K562 (cell line): ENCODE results near the gene EIF3I. TPM values are rescaled to one million over a fixed set of nuclear protein-coding genes. Genes with fewer than 3 reads are reported as not detected.

Experiments
- ARHGAP35 ChIP-seq: fragments of 450-650 bp; IDR thresholded peaks from 2 replicates; pipeline ENCODE4 v1.6.1; 2018; ENCODE audit not compliant: partially characterized antibody
- BRD9 ChIP-seq: fragments of 450-650 bp; IDR thresholded peaks from 2 replicates; pipeline ENCODE4 v1.6.1; 2018; ENCODE audit warnings: low read depth; ENCODE audit not compliant: partially characterized antibody
- EGR1 ChIP-seq: fragments of 450-650 bp; conservative IDR thresholded peaks from 2 replicates; pipeline ENCODE4 v1.6.1; 2017; ENCODE audit warnings: mild to moderate bottlenecking
- FOXK1 ChIP-seq: sonication (generic); formaldehyde crosslinking; IDR thresholded peaks from 2 replicates; pipeline ENCODE4 v1.8.0; 2022; ENCODE audit warnings: missing genetic modification reagents, mild to moderate bottlenecking, borderline replicate concordance
- MEF2A ChIP-seq: IDR thresholded peaks from 2 replicates; pipeline ENCODE4 v1.6.1; 2011; ENCODE audit warnings: low read depth, mild to moderate bottlenecking, low read length, moderate library complexity; ENCODE audit not compliant: control insufficient read depth
- MXD1 ChIP-seq: fragments of 250-450 bp; sonication (Bioruptor Pico); IDR thresholded peaks from 2 replicates; pipeline ENCODE4 v1.8.0; 2021; ENCODE audit warnings: borderline replicate concordance, mild to moderate bottlenecking, moderate library complexity; ENCODE audit not compliant: poor library complexity, severe bottlenecking
- NEUROD1 ChIP-seq: fragments of 150-350 bp; IDR thresholded peaks from 2 replicates; pipeline ENCODE4 v1.6.1; 2014; ENCODE audit warnings: borderline replicate concordance, low read length, low read depth; ENCODE audit not compliant: partially characterized antibody
- PTBP1 ChIP-seq: fragments of 200-400 bp; formaldehyde crosslinking; IDR thresholded peaks from 2 replicates; pipeline ENCODE4 v1.6.1; 2017; ENCODE audit warnings: low read depth, low read length
- RBM22 ChIP-seq: fragments of 200-400 bp; formaldehyde crosslinking; IDR thresholded peaks from 2 replicates; pipeline ENCODE4 v1.6.1; 2018; ENCODE audit warnings: low read length, low read depth; ENCODE audit not compliant: poor library complexity, severe bottlenecking
- RHOXF2B ChIP-seq: fragments of 250-450 bp; sonication (Bioruptor Pico); conservative IDR thresholded peaks from 2 replicates; pipeline ENCODE4 v1.5.1; 2021
- USF2 ChIP-seq: sonication (generic); formaldehyde crosslinking; IDR thresholded peaks from 2 replicates; pipeline ENCODE4 v1.5.0; 2020; ENCODE audit warnings: missing genetic modification reagents
- YY1 ChIP-seq, 3 experiments: IDR thresholded peaks; 2 replicates each; pipeline ENCODE4 v1.6.1; 2011; ENCODE audit warnings: low read length in 2 of 3, mild to moderate bottlenecking in 2 of 3, moderate library complexity in 2 of 3, borderline replicate concordance in 1 of 3, control low read depth in 1 of 3, low read depth in 1 of 3; ENCODE audit not compliant: insufficient read depth in 3 of 3, insufficient replicate concordance in 2 of 3, control insufficient read depth in 1 of 3, insufficient read length in 1 of 3; ENCODE audit errors: extremely low read depth in 1 of 3
- ZNF184 ChIP-seq: sonication (generic); formaldehyde crosslinking; IDR thresholded peaks from 2 replicates; pipeline ENCODE4 v1.5.0; 2020; ENCODE audit warnings: missing genetic modification reagents
- ZNF280B ChIP-seq: fragments of 250-450 bp; sonication (Bioruptor Pico); IDR thresholded peaks from 2 replicates; pipeline ENCODE4 v1.5.1; 2021; ENCODE audit warnings: mild to moderate bottlenecking
- ZNF445 ChIP-seq: fragments of 250-450 bp; sonication (Bioruptor Pico); IDR thresholded peaks from 2 replicates; pipeline ENCODE4 v1.4.0; 2020; ENCODE audit warnings: low read depth, mild to moderate bottlenecking, moderate library complexity
- polyA plus RNA-seq, 8 experiments: library from polyadenylated mRNA; depleted of rRNA in 4 of 8; stranded (reverse) in 5 of 8; unstranded in 3 of 8; fragments of >200 nt; fragmentation: Nextera tagmentation in 2 of 8; fragmentation: Illumina TruSeq in 1 of 8; extraction: Ambion mirVana in 2 of 8; extraction: Trizol in 1 of 8; gene quantifications; 2 replicates each; pipeline versions ENCODE4 v1.2.1 to v1.2.3, GENCODE V29; 2011 to 2014; ENCODE audit warnings: inconsistent platforms in 1 of 8, missing spikeins in 1 of 8
- total RNA-seq, 7 experiments: library from RNA; depleted of rRNA in 6 of 7; stranded (reverse); fragments of >200 nt in 6 of 7; fragmentation: Illumina TruSeq in 2 of 7; extraction: Trizol in 2 of 7; gene quantifications; 2 replicates each; pipeline versions ENCODE4 v1.2.1 to v1.2.3, GENCODE V29; 2011 to 2021; ENCODE audit warnings: low replicate concordance in 1 of 7
- TF ChIP-seq, protein P1 (sequence below), 2 experiments: fragments of 450-650 bp; IDR thresholded peaks; 2 replicates each; pipeline ENCODE4 v1.6.1; 2016

EIF3I gene
- total and polyA plus RNA-seq, 9 of the 15 experiments (the other 6 are each of a cell fraction or from before 2014, with no cell fraction given) = 414 to 1,526 (median 635) TPM

DNA sequence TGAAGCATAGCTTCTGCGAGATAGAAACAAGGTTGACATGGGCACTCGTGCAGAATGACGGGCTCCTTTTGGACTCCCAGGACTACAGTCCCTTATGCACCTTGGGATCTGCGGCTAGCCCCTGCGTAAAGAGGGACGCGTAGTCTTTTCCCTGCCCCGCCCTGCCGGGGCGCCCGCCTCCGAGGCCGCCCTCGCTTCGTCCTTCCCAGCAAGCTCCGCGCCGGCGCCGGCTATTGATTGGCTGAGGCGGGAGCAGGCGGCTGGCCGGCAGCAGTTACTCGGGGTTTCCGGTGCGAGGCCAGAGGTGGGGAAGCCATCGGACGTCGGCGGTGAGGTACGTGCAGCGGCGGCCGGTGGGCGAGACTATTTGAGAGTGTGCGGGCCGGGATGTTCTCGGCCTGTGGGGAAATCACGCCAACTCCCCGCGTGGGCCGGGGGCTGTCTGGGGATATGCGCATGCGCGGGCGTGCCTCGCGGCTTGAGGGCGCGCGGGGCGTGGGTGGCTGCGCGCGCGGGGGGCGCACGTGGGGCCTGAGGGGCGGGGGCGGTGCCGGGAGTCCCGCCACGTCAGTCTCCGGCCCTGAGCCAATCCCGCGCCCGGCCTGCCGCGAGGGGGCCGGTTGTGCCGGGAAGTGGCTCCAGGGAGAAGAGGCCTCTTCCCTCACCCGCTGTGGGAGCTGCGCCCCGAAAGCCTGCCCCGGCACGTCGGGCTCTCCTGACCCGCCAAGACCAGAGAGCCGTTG is 42.6 kb upstream of the EIF3I start, which contains the start of gene TXLNA (continued):
- no peak for TF ChIP-seq RHOXF2B
- 0 out of 2 replicates have a peak, but pooled peaks have one; percentile 43 for TF ChIP-seq USF2 (CRISPR knock-in tag)
- TF ChIP-seq RBM22 = peak; percentile 92
- peak; percentile 82 for TF ChIP-seq MXD1 (CRISPR knock-in tag)
- peak; percentile 97 for TF ChIP-seq EGR1
- TF ChIP-seq NEUROD1 = peak; percentile 77
- peak; percentile 11 to 74 (median 63) for TF ChIP-seq YY1 (IDR thresholded peaks at IDR 0.05; ENCODE audit: borderline replicate concordance in 1 of 3, control insufficient read depth in 1 of 3, extremely low read depth in 1 of 3, insufficient read depth in 3 of 3, insufficient read length in 1 of 3, insufficient replicate concordance in 2 of 3, low read depth in 1 of 3, low read length in 2 of 3)
- TF ChIP-seq ZNF184 (CRISPR knock-in tag) = no peak
- TF ChIP-seq ARHGAP35 = no peak
- TF ChIP-seq MEF2A = no peak
- no peak for TF ChIP-seq ZNF445 (CRISPR knock-in tag)
- TF ChIP-seq PTBP1 = no peak
- TF ChIP-seq BRD9 = no peak
- TF ChIP-seq FOXK1 = peak; percentile 77; the same call in 1 of the 2 replicates
- no peak for TF ChIP-seq ZNF280B (CRISPR knock-in tag)
- TF ChIP-seq, protein P1, sequence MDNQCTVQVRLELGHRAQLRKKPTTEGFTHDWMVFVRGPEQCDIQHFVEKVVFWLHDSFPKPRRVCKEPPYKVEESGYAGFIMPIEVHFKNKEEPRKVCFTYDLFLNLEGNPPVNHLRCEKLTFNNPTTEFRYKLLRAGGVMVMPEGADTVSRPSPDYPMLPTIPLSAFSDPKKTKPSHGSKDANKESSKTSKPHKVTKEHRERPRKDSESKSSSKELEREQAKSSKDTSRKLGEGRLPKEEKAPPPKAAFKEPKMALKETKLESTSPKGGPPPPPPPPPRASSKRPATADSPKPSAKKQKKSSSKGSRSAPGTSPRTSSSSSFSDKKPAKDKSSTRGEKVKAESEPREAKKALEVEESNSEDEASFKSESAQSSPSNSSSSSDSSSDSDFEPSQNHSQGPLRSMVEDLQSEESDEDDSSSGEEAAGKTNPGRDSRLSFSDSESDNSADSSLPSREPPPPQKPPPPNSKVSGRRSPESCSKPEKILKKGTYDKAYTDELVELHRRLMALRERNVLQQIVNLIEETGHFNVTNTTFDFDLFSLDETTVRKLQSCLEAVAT (IDR thresholded peaks at IDR 0.05) = no peak; a peak in 1 of 4 replicates
